GM19467 (cell line): ENCODE measurements around the gene ZIM2.

Experiments used
- ATAC-seq: cut with Tn5 transposase; IDR thresholded peaks from one replicate; pipeline ENCODE4 v1.9.1; 2021; ENCODE audit warnings: mild to moderate bottlenecking, moderate library complexity; ENCODE audit not compliant: unreplicated experiment

ZIM2 gene

GRCh38 chr19:56839652-56840450 is 675 bp downstream of the ZIM2 start:
- ATAC-seq: no peak

- ATAC-seq: no peak
Observed at GRCh38 chr19:56838909-56839651, 1.4 kb downstream of the ZIM2 start.

- no peak for ATAC-seq
Observed at GRCh38 chr19:56838024-56838908, 2.3 kb downstream of the ZIM2 start.

- ATAC-seq: no peak
Observed at GRCh38 chr19:56837492-56838023, 3.0 kb downstream of the ZIM2 start.

GRCh38 chr19:56837004-56837403 is 3.5 kb downstream of the ZIM2 start:
- ATAC-seq: no peak

GRCh38 chr19:56836059-56836458 is 4.5 kb downstream of the ZIM2 start:
- ATAC-seq: no peak

GRCh38 chr19:56835401-56835800 is 5.1 kb downstream of the ZIM2 start:
- no peak for ATAC-seq

GRCh38 chr19:56834564-56835375 is 5.8 kb downstream of the ZIM2 start:
- ATAC-seq: no peak

GRCh38 chr19:56832352-56832928 is 8.1 kb downstream of the ZIM2 start:
- no peak for ATAC-seq

GRCh38 chr19:56831255-56831654 is 9.3 kb downstream of the ZIM2 start:
- no peak for ATAC-seq

- no peak for ATAC-seq
Observed at GRCh38 chr19:56829596-56829995, 10.9 kb downstream of the ZIM2 start.

- ATAC-seq: no peak
Observed at GRCh38 chr19:56827708-56828107, 12.8 kb downstream of the ZIM2 start.

GRCh38 chr19:56823956-56824355 is 16.6 kb downstream of the ZIM2 start:
- no peak for ATAC-seq

- ATAC-seq: no peak
Observed at GRCh38 chr19:56823417-56823816, 17.1 kb downstream of the ZIM2 start.

- no peak for ATAC-seq
Observed at GRCh38 chr19:56822755-56823154, 17.8 kb downstream of the ZIM2 start.

- no peak for ATAC-seq
Observed at GRCh38 chr19:56821675-56822074, 18.9 kb downstream of the ZIM2 start.

- no peak for ATAC-seq
Observed at GRCh38 chr19:56821209-56821608, 19.3 kb downstream of the ZIM2 start.

- ATAC-seq: no peak
Observed at GRCh38 chr19:56819166-56819565, 21.4 kb downstream of the ZIM2 start.

- no peak for ATAC-seq
Observed at GRCh38 chr19:56814656-56815055, 25.9 kb downstream of the ZIM2 start.

GRCh38 chr19:56813531-56813930 is 27.0 kb downstream of the ZIM2 start:
- ATAC-seq: no peak
